HepG2 (cell line): ENCODE results near the gene AP3B1. TPM values are rescaled to one million over a fixed set of nuclear protein-coding genes. Genes with fewer than 3 reads are reported as not detected.
A peak's percentile ranks its signal among the peaks of the same experiment; 100 is the strongest.

Source experiments
- ATAC-seq: fragments of 200-7000 bp; cut with Tn5 transposase; 3 replicates; pipeline ENCODE4 v1.9.1; 2020; ENCODE audit warnings: mild to moderate bottlenecking, moderate library complexity
- BruUV-seq: library from RNA; stranded (reverse); fragments of 400-500 nt; replicated peaks from 2 replicates; lab custom pipeline; 2021; lab: Mats Ljungman, UMichigan
- CTCF ChIA-PET: fragments of 300-600 bp; formaldehyde crosslinking; extraction: SDS; loops from one replicate; lab custom pipeline; 2021; ENCODE audit warnings: low total read pairs, inconsistent platforms, low intra/inter-chr PET ratio; lab: Yijun Ruan, JAX
- POLR2A ChIA-PET: fragments of 350-600 bp; sonication (Branson Sonifier 250); formaldehyde crosslinking; loops from one replicate; lab custom pipeline; 2020; ENCODE audit warnings: antibody characterized with exemption, inconsistent platforms; lab: Yijun Ruan, JAX
- DNase-seq: peaks from one replicate; pipeline ENCODE4 v3.0.0-alpha.2; 2015; ENCODE audit warnings: low spot score
- FAIRE-seq: peaks from 3 replicates; lab custom pipeline; 2011; peaks lifted over from hg19 to GRCh38; lab: Jason Lieb, UNC
- H2AFZ ChIP-seq: one replicate; pipeline ENCODE4 v1.6.1; 2011; ENCODE audit warnings: low read length, inconsistent platforms
- H3K27ac ChIP-seq: fragments of 300-600 bp; 3 replicates; pipeline ENCODE4 v1.8.0; 2011; ENCODE audit warnings: mixed run types, mild to moderate bottlenecking, mixed read lengths, low read length, inconsistent platforms; ENCODE audit not compliant: insufficient read depth; ENCODE audit errors: extremely low read length
- H3K27me3 ChIP-seq, 2 experiments: fragments of 200-600 bp in 1 of 2; 2 replicates in 1 of 2; 3 replicates in 1 of 2; pipeline versions ENCODE4 v1.6.0 to v1.8.0; 2011; ENCODE audit warnings: low read length in 2 of 2, mild to moderate bottlenecking in 2 of 2, moderate library complexity in 2 of 2, inconsistent platforms in 1 of 2; ENCODE audit not compliant: insufficient read depth in 2 of 2, control insufficient read depth in 1 of 2
- H3K36me3 ChIP-seq, 2 experiments: fragments of 200-600 bp in 1 of 2; replicated peaks in 1 of 2; 2 replicates in 1 of 2; 3 replicates in 1 of 2; pipeline versions ENCODE4 v1.5.1 to v1.8.0; 2011; ENCODE audit warnings: low read length in 2 of 2, inconsistent platforms in 1 of 2; ENCODE audit not compliant: insufficient read depth in 2 of 2, control insufficient read depth in 1 of 2
- H3K4me1 ChIP-seq: 2 replicates; pipeline ENCODE4 v1.5.1; 2012; ENCODE audit warnings: low read length, inconsistent platforms; ENCODE audit not compliant: insufficient read depth
- H3K4me2 ChIP-seq: 2 replicates; pipeline ENCODE4 v1.6.0; 2011; ENCODE audit warnings: low read depth, low read length, inconsistent platforms
- H3K4me3 ChIP-seq, 3 experiments: fragments of 200-600 bp in 1 of 3; sonication (generic), shearing (Covaris generic) in 1 of 3; replicated peaks in 1 of 3; 2 replicates each; pipeline ENCODE4 v1.5.1; 2011 to 2016; ENCODE audit warnings: low read length in 3 of 3, inconsistent platforms in 2 of 3, low read depth in 2 of 3, mild to moderate bottlenecking in 2 of 3, control low read depth in 1 of 3, mixed read lengths in 1 of 3; ENCODE audit not compliant: insufficient read depth in 1 of 3
- H3K79me2 ChIP-seq: one replicate; pipeline ENCODE4 v1.6.1; 2011; ENCODE audit warnings: low read length, inconsistent platforms; ENCODE audit not compliant: insufficient read depth
- H3K9ac ChIP-seq: 2 replicates; pipeline ENCODE4 v1.6.0; 2011; ENCODE audit warnings: mild to moderate bottlenecking, low read depth, low read length, inconsistent platforms; ENCODE audit not compliant: insufficient read depth
- H3K9me3 ChIP-seq: 2 replicates; pipeline ENCODE4 v1.5.1; 2012; ENCODE audit warnings: mild to moderate bottlenecking, low read length
- H4K20me1 ChIP-seq: 2 replicates; pipeline ENCODE4 v1.6.0; 2011; ENCODE audit warnings: inconsistent platforms, mild to moderate bottlenecking, low read length, moderate library complexity; ENCODE audit not compliant: insufficient read depth
- DMAP1 ChIP-seq: IDR thresholded peaks from 2 replicates; pipeline ENCODE4 v1.6.1; 2016
- EED ChIP-seq: sonication (generic); formaldehyde crosslinking; IDR thresholded peaks from 2 replicates; pipeline ENCODE4 v1.5.0; 2020; ENCODE audit warnings: mild to moderate bottlenecking, missing genetic modification reagents
- ELF4 ChIP-seq: sonication (generic); formaldehyde crosslinking; IDR thresholded peaks from 2 replicates; pipeline ENCODE4 v1.5.0; 2020; ENCODE audit warnings: missing genetic modification reagents, mild to moderate bottlenecking, moderate library complexity, borderline replicate concordance
- IKZF4 ChIP-seq: sonication (generic); formaldehyde crosslinking; IDR thresholded peaks from 2 replicates; pipeline ENCODE4 v1.5.1; 2020; ENCODE audit warnings: borderline replicate concordance, mild to moderate bottlenecking, low read depth, missing genetic modification reagents; ENCODE audit errors: not compliant biosample characterization
- SRY ChIP-seq: sonication (generic); formaldehyde crosslinking; IDR thresholded peaks from 2 replicates; pipeline ENCODE4 v1.8.0; 2022; ENCODE audit warnings: mild to moderate bottlenecking, missing genetic modification reagents
- STAG1 ChIP-seq: sonication (generic); formaldehyde crosslinking; IDR thresholded peaks from 2 replicates; pipeline ENCODE4 v1.4.0; 2020; ENCODE audit warnings: missing genetic modification reagents
- TEF ChIP-seq: sonication (generic); formaldehyde crosslinking; IDR thresholded peaks from 2 replicates; pipeline ENCODE4 v1.5.0; 2020; ENCODE audit warnings: missing genetic modification reagents
- ZNF10 ChIP-seq: sonication (generic); formaldehyde crosslinking; IDR thresholded peaks from 2 replicates; pipeline ENCODE4 v1.4.0; 2020; ENCODE audit warnings: mild to moderate bottlenecking, low read depth, missing genetic modification reagents, borderline replicate concordance
- ZNF124 ChIP-seq: sonication (generic); formaldehyde crosslinking; IDR thresholded peaks from 2 replicates; pipeline ENCODE4 v1.4.0; 2020; ENCODE audit warnings: missing genetic modification reagents
- ZNF75D ChIP-seq: sonication (generic); formaldehyde crosslinking; IDR thresholded peaks from 2 replicates; pipeline ENCODE4 v1.8.1; 2023; ENCODE audit warnings: missing genetic modification reagents, mild to moderate bottlenecking, borderline replicate concordance
- ZNF883 ChIP-seq: sonication (generic); formaldehyde crosslinking; IDR thresholded peaks from 2 replicates; pipeline ENCODE4 v1.5.1; 2020; ENCODE audit warnings: mild to moderate bottlenecking, missing genetic modification reagents; ENCODE audit errors: not compliant biosample characterization
- WGBS: methylation state at CpG from one replicate; pipeline ENCODE4 v1.1.6; 2017; ENCODE audit warnings: low lambda C conversion rate; 5-methylcytosine and 5-hydroxymethylcytosine counted together
- in situ Hi-C: cut with HindIII; loops from 2 replicates; pipeline ENCODE4 v1.10.0; 2017; ENCODE audit warnings: low pct_unique_long_range_greater_than_20kb; ENCODE audit not compliant: extremely low pct_ligation_motif_present
- intact Hi-C: fragments of 100-400 bp; cut with micrococcal nuclease; formaldehyde crosslinking; loops from one replicate; pipeline ENCODE4 v1.10.0; 2022; ENCODE audit not compliant: unreplicated experiment
- polyA plus RNA-seq, 8 experiments: library from polyadenylated mRNA; depleted of rRNA in 3 of 8; stranded (reverse) in 7 of 8; unstranded in 1 of 8; fragments of >200 nt; fragmentation: Illumina TruSeq in 4 of 8; extraction: Trizol in 4 of 8; gene quantifications; 2 replicates each; pipeline versions ENCODE4 v1.2.1 to v1.2.3, GENCODE V29; 2011 to 2016; ENCODE audit warnings: low read depth in 4 of 8, missing spikeins in 1 of 8, mixed read lengths in 1 of 8; ENCODE audit not compliant: insufficient read depth in 1 of 8
- total RNA-seq, 5 experiments: library from RNA; depleted of rRNA; stranded (reverse); fragments of >200 nt; fragmentation: Illumina TruSeq; extraction: Trizol; gene quantifications; 2 replicates each; pipeline ENCODE4 v1.2.3, GENCODE V29; 2016; ENCODE audit warnings: low read depth in 1 of 5
- TF ChIP-seq, protein P1 (sequence below): sonication (generic); formaldehyde crosslinking; IDR thresholded peaks from 2 replicates; pipeline ENCODE4 v1.5.1; 2020; ENCODE audit warnings: missing genetic modification reagents, mild to moderate bottlenecking, borderline replicate concordance

AP3B1 gene
- total and polyA plus RNA-seq, 2 of the 13 experiments (the other 11 are each of a cell fraction or from before 2014, with no cell fraction given) = 37.7 to 51.2 TPM

GRCh38 chr5:78300464-78301045 lies 6.1 kb upstream of the AP3B1 start:
- peak; percentile 41; the same call in 1 of the 2 replicates for TF ChIP-seq STAG1
- TF ChIP-seq ZNF10 = no peak
- Histone ChIP-seq H3K27ac (no peak overlapping the region), H3K4me1 (peaks cover 5% of the 10 kb centered on the region; the same call in 1 of the 2 replicates), H2AFZ (no peak overlapping the region), H3K9me3 (no peaks in the 10 kb centered on the region), H3K27me3 (no peaks in the 10 kb centered on the region), H3K36me3 (no peaks in the 10 kb centered on the region), H4K20me1 (no peaks in the 10 kb centered on the region), H3K79me2 (no peaks in the 10 kb centered on the region), H3K4me2 (no peak overlapping the region), H3K9ac (no peak overlapping the region), H3K4me3 (no peak overlapping the region)
- in situ Hi-C loops (no loop called here), intact Hi-C loops (no loop called here)
- BruUV-seq = no TSS peak
- ATAC-seq (no peak), DNase-seq (no peak), FAIRE-seq (no peak)
- POLR2A ChIA-PET = no interaction called here
- WGBS = 47% methylated on average over 1 of the region's 2 CpGs
- CTCF ChIA-PET = no interaction called here

GRCh38 chr5:78295035-78295961 lies 800 bp upstream of the AP3B1 start:
- Histone ChIP-seq H3K4me3 (peak overlapping the region; percentile 80 to 99 (median 98)), H3K27me3 (no peaks in the 10 kb centered on the region; a peak in 1 of 5 replicates), H3K4me2 (peak overlapping the region; percentile 86), H3K4me1 (peaks cover 23% of the 10 kb centered on the region), H3K9ac (peak overlapping the region; percentile 48), H3K27ac (peak overlapping the region; percentile 94), H2AFZ (peak overlapping the region; percentile 94), H3K36me3 (no peaks in the 10 kb centered on the region), H4K20me1 (no peaks in the 10 kb centered on the region), H3K79me2 (peaks cover 40% of the 10 kb centered on the region), H3K9me3 (no peaks in the 10 kb centered on the region)
- ChIA-PET POLR2A (interaction anchor here (0.9 to 3.5 kb wide), 5 partner anchors 9 to 65 kb away, joined by 3 to 39 read pairs (median 3); partner anchors contain the start of gene SCAMP1), CTCF (no interaction called here)
- in situ Hi-C loops = no loop called here
- intact Hi-C loops = no loop called here
- ATAC-seq = peak; percentile 70
- WGBS = 1% methylated on average over 36 of the region's 46 CpGs
- peak; percentile 39 for DNase-seq
- no TSS peak for BruUV-seq
- FAIRE-seq = peak; percentile 15
- no peak for TF ChIP-seq TEF (CRISPR knock-in tag)
- TF ChIP-seq SRY (CRISPR knock-in tag) = no peak
- no peak for TF ChIP-seq IKZF4 (CRISPR knock-in tag)
- no peak for TF ChIP-seq ZNF75D (CRISPR knock-in tag)
- TF ChIP-seq, protein P1, sequence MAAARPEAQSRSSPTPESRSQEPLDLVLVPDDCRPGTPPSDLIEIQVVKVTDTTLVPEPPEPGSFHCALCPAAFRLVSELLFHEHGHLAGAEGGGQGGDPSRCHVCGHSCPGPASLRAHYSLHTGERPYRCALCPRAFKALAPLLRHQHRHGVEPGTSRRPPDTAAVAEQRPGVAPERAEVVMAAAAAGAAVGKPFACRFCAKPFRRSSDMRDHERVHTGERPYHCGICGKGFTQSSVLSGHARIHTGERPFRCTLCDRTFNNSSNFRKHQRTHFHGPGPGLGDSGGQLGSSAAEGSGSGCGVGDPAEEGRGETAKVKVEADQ (CRISPR knock-in tag) = no peak
- TF ChIP-seq ZNF883 (CRISPR knock-in tag) = no peak
- no peak for TF ChIP-seq EED (CRISPR knock-in tag)
- TF ChIP-seq DMAP1 = no peak
- no peak for TF ChIP-seq ZNF124
- no peak; the same call in 1 of the 2 replicates for TF ChIP-seq ELF4 (CRISPR knock-in tag)
